Stimulated activated CD4-positive, alpha-beta T cell treated with anti-CD3 and anti-CD28 coated beads, TNF-alpha, amount 100 ng/mL, for 1 hour (primary cell): Measurements from ENCODE around the gene NDUFA8.
"Not testable (repeated sequence)": the region's sequence is repeated elsewhere in the genome, so short reads cannot be mapped to it uniquely, and the experiment has no call there.

Source experiments
- DNase-seq, 3 donors: peaks; one replicate each; pipeline ENCODE4 v3.0.0-alpha.2; 2020; ENCODE audit warnings: low read depth in 3 of 3, low spot score in 1 of 3

Gene NDUFA8

DNA sequence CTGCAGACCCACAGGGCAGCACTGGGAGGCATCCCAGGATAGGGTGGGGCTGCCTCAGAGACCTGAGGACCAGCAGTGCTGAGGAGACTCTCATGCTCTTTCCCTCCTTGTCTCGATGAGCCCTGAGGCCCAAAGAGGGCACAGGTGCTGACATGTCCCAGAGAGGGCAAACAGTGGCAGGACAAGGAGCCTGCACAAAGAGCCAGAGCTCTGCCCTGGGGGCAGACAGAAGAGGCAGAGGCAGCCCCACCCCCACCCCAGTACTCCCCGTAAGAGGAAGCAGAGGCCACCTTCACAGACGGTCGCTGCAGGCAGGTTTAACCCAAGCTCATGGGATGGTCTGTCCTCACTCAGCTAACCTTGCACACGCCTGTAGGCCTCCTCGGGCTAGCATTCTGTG lies 37.1 kb downstream of the NDUFA8 start:
- DNase-seq = no peak

DNA sequence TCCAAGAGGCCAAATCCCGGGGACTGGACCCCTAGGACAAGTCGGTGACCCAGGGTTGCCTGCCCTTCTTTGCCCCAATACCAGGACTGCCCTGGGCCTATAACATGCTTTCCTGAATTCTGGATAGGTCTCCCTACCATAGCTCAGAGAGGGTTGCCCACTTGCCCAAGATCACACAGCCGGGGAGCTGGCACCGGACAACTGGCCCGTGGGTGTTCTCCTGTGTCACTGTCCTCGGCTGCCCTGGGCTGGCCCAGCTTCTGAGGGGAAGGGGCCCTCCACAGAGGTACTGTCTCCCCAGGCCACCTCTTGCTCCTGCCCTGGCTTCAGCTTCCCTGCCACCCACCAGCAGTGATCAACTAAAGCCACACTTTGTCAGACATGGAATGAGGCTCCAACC lies 37.6 kb downstream of the NDUFA8 start:
- no peak for DNase-seq

DNA sequence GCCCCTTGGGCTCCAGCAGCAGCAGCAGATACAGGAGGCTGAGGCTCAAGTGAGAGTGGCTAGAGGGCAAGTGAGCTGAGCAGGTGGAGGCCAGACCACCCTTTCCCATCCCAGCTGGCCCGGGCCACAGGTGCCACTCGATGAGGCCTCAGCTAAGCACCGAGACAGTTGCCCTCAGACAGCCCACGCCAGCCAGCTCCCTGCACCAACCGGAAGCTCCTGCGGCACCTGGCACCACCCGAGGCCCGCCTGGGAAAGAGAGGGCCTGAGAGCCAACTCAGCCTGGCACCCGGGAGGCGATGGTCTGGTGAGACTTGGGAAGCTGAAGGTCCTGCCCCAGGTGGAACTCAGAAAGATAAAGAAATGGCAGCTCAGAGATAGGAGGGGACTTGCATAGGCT lies 38.2 kb downstream of the NDUFA8 start:
- no peak for DNase-seq

DNA sequence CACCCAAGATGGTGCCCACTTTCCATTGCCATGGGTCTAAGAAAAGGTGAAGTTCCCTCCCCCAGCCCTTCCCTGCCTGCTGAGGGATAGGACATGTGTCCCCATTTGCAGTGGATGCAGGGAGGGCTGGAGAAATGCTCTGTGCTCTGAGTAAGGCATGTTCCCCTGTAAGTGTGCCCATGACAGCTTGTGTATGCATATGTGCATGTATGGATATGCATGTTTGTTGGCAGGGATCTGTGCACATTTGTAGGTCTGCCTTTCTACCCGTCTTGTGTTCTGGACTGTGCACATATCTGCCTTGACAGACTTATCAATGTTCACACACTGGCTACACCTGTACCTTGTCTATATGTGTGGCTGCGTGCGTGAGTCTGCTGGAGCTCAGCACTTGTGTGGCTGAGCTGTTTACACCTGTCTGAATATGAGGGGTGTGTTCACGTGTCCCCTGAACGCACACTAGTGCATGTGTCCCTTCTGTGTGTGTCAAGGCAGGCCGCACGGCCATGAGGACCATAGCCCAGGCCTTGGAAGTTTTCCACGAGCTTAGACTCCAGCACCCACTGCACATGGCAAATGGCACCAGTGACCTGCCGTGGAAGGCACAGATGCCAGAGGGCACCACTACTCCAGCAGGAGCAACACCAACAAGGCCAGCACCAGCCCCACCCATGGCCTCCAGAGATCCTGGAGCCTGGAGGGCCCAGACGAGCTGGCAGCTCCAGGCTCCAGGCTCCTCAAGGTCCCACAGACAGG lies 39.1 kb downstream of the NDUFA8 start:
- no peak for DNase-seq

DNA sequence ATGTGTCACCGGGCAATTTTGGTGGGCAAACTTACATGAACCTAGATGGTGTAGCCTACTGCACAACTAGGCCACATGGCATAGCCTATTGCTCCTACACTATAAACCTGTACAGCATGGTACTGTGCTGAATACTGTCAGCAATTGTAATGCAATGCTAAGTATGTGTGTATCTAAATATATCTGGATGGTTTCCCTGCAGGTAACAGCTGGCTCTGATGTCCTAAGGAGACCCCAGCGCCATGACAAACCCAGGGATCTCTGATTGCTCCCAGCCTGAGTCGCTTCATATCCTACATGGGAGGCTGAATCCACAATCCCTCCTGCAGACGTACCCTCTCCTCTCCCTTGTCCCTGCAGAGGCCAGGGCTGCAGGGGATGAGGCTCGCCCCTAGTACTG lies 39.9 kb downstream of the NDUFA8 start:
- DNase-seq = no peak

- DNase-seq = no peak
These were observed 40.4 kb downstream of the NDUFA8 start for GRCh38 chr9:122119166-122119521.

DNA sequence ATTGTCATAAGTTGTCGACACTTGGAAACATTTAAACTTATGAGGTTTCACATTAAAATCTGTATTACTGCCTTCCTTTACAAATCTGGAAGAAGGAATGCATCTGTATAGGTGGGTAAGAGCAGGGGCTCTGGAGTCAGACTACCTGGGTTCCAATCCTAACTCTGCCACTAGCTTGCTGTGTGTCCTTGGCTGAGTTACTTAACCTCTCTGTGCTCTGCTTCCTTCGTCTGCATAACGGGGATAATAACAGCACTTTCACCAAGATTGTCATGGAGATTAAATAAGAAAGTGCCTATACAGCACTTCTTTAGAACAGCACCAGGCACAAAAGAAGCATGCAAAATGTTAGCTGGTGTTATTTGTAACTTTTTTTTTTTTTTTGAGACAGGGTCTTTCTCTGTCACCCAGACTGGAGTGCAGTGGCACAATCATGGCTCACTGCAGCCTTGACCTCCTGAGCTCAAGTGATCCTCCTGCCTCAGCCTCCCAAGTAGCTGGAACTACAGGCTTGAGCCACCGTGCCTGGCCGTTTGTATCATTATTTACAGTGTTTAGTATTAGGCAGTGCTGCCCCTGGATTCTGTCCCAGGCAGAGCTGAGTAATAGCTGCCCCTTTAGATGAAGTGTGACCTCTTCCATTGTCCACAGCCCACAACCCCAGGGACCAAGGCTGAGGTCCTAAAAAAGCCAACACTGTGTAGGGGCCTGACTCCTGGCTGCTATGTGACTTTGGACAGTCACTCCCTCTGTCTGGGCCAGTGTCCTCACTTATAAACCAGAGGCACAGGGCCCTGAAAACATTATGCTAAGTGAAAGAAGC lies 41.0 kb downstream of the NDUFA8 start:
- no peak for DNase-seq

GRCh38 chr9:122117241-122117640 lies 42.3 kb downstream of the NDUFA8 start:
- not testable (repeated sequence) for DNase-seq

DNA sequence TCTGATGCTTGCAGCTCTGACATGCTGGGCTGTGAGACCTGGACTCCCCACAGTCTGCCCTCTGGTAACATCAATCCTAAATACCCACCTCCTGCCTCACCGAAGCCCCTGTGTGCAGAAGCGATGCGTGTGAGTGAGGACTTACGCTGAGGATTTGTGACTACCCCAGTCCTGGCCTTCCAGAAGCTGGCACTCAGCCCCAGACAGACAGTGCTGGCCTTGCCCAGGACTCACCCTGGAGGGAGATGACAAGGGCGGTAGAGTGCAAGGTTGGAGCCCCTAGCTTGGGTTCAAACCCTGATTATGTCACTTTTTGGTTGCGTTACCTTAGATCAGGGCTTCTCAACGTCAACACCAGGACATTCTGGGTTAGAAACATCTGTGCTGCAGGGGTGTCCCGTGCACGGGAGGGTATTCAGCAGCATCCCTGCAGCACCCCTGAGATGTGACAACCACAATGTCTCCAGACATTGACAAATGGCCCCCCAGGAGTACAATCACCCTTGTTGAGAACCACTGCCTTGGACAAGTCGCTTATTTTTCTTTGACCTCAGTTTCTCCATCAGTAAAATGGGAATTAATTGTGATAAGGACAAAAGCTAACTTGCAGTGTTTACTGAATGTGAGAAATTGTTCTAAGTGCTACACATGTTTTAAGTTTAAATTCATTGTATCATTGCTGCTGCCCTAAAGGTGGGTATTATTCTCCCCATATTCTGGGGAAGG lies 43.0 kb downstream of the NDUFA8 start:
- no peak for DNase-seq

GRCh38 chr9:122116040-122116439 lies 43.5 kb downstream of the NDUFA8 start:
- no peak for DNase-seq

GRCh38 chr9:122115176-122116035 lies 44.2 kb downstream of the NDUFA8 start:
- no peak for DNase-seq

DNA sequence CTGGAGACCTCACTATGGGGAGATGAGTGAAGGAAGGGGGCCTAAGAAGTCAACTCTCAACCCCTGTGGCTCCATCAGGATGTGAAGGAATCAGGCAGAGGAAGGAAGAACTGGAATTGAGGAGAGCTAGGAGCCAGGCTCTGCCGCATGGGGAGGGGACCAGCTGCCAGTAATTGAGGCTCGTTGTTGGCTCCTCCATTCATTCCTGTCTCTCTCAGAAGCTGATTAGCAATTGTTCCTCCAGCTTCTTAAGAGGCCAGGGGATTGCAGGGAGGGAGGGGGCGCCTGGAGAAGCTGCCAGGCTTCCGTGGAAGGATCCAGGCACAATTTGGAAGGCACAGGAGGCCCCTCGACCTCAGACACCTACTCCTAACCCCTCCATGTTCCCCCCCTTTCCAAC lies 46.0 kb downstream of the NDUFA8 start:
- DNase-seq = no peak

- no peak for DNase-seq
These were observed 47.3 kb downstream of the NDUFA8 start for GRCh38 chr9:122112238-122112637.

DNA sequence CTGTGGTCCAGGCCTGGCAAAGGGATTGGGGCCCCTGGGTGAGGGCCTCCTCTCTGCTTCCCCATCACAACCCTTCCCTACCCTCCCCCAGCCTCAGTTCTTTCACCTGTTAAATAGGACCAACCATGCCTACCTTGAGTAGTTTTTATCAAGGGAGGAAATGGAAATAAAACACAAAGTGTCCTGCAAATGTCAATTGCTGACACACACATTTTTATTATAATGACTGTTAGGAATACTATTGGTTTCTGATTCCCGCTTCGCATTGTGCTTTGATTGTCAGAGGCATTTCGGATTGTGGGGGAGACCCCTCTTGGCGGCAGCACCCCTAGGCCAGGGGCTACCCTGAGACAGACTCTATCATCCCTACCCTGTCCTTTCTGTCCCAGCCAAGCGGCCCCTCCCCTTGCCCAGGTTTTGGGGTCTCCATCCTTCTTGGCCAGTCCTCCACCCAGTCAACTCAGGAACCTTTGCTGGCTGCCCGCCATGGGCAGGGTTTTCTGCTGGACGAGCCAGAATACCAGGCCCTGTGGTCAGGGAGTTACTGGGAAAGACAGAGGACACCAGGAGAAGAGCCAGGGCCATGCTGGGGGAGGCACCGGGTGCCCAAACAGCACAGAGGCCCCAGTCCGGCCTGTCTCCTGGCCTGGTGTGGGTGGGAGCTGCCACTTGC lies 48.0 kb downstream of the NDUFA8 start:
- DNase-seq = no peak

DNA sequence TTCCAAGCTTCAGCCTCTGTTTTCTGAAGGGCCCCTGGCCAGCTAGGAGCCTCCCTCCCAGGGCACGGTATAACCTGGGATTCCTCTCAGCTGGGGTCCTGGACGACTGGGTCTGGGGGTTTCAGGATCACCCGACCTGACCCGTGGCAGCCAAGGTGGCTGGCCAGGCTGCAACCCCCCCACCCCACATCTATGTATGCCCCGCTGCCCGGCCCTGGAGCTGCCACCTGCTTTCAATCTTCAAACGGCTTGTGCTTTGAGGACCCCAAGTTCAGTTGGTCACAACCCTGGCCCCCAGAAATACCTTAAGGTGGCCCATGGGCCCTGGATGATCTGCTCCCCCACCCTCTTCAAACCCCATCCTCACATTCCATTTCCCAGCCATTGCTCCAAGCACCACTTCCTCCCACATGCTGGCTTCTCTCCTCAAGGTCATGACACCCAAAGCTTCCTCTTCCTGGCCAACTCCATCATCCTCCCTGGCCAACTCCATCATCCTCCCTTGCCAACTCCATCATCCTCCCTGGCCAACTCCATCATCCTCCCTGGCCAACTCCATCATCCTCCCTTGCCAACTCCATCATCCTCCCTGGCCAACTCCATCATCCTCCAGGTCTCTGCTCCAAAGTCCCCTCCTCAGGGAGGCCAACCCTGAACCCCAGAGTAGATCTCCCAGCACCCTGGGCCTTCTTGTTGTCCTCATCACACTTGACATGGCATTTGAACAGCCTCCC lies 49.3 kb downstream of the NDUFA8 start:
- no peak for DNase-seq

DNA sequence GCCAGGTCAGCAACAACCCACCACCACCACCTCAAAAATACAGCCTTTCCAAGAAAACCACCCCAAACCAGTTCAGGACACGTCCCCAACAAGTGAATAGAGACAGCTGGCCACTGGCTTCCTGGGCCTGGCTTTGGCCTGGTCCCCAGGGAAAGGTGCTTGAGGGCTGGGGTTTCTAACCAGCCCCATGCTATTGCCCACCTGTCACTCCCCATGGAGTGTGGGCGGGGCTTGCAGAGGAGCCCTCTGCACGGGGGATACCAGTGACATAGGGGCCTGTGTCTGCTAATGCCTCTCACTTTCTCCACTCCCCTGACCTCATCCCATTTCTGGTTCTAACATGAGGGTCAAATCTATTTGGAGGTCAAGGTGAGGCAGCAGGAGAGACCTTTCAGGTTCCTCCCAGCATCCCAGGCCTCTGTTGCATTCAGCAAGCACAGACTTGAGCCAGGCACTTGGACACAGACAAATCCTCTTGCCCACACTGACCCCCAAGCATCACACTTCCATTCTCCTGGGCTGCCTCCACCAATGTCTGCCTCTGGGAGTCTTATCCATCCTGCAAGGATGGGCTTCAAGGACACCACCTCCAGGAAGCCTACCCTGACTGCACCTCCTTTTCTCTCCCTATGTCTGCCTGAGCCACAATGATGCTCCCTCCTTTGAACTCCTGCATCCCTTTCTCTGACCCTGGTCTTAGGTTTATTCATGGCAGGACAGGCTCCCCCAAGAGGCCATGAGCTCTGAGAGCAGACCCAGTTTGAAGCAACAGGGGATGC lies 50.4 kb downstream of the NDUFA8 start:
- DNase-seq = no peak

DNA sequence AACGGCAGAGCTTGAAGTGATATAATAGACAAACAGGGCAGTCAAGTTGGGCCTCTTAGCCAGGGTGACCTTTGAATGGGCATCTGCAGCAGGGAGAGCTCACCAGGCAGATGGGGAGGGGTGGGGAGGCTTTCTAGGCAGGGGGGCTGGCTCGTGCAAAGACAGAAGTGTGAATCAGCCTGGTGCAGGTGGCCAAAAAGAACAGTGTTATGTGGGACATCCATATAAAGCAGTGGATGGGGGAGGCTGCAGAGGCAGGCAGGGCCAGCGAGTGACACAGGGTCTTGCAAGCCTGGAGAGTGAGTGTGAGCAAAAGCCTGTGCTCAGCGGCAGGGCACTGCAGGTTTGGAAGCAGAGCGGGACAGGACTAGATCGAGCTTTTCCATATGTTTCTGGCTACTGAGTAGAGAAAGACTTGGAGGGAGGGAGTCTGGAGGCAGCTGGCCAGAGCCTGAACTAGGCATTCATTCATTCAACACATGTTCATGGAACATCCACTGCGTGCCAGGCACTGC lies 52.2 kb downstream of the NDUFA8 start:
- no peak for DNase-seq

DNA sequence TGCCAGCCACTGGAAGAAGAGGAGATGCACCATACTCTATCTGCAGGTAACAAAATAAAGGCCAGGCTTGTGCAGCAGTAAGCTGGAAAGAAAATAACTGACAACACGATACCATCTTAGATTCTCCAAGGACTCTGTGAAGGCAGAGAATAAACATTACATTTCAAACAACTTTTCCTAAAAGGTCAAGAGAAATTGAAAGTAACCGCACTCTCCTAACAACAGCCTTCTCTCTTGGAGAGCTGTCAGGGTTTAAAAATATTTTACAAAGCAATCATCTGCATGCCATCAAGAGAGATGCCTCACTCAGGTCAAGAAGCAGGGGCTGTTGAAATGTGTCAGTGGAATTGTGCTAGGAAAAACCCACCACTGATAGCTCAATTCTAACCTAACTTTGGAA lies 53.0 kb downstream of the NDUFA8 start:
- no peak for DNase-seq

GRCh38 chr9:122103985-122104384 lies 55.6 kb downstream of the NDUFA8 start:
- DNase-seq = no peak
